Measurements from ENCODE around the gene ACRBP. TPM values are rescaled to one million over a fixed set of nuclear protein-coding genes. Genes with fewer than 3 reads are reported as not detected.
A peak's percentile ranks its signal among the peaks of the same experiment; 100 is the strongest.

The ACRBP gene
- total and polyA plus RNA-seq, 9 donors: 1.4 to 4.3 (median 2.3) TPM

GRCh38 chr12:6684609-6685008 is 37.4 kb upstream of the ACRBP start:
- Histone ChIP-seq H3K36me3 (ENCODE audit: control insufficient read depth, insufficient read depth, low read length) (peaks cover 22% of the 10 kb centered on the region), H3K9me3 (replicated peaks; ENCODE audit: control insufficient read depth, low read depth, low read length) (no peaks in the 10 kb centered on the region), H3K27me3 (ENCODE audit: control insufficient read depth, insufficient read depth, low read length) (no peaks in the 10 kb centered on the region), H3K4me1 (ENCODE audit: control insufficient read depth, insufficient read depth, low read length) (peaks cover 12% of the 10 kb centered on the region), H3K4me3 (ENCODE audit: low read length) (no peak overlapping the region), H3K27ac (ENCODE audit: low read length) (no peak overlapping the region)
- 80% methylated on average over 2 of the region's 6 CpGs for WGBS (ENCODE audit: insufficient coverage)
- no peak for DNase-seq

- WGBS (ENCODE audit: insufficient coverage): 98% methylated on average over 4 of the region's 5 CpGs
- Histone ChIP-seq H3K27ac (ENCODE audit: low read length) (no peak overlapping the region), H3K27me3 (ENCODE audit: control insufficient read depth, insufficient read depth, low read length) (no peaks in the 10 kb centered on the region), H3K36me3 (ENCODE audit: control insufficient read depth, insufficient read depth, low read length) (peaks cover 77% of the 10 kb centered on the region), H3K4me3 (ENCODE audit: low read length) (no peak overlapping the region), H3K9me3 (replicated peaks; ENCODE audit: control insufficient read depth, low read depth, low read length) (no peaks in the 10 kb centered on the region), H3K4me1 (ENCODE audit: control insufficient read depth, insufficient read depth, low read length) (no peaks in the 10 kb centered on the region)
- DNase-seq: no peak
These were observed 29.7 kb upstream of the ACRBP start for GRCh38 chr12:6676962-6677361.

GRCh38 chr12:6672143-6672542 is 24.9 kb upstream of the ACRBP start:
- WGBS (ENCODE audit: insufficient coverage): 86% methylated on average over 14 of the region's 18 CpGs
- Histone ChIP-seq H3K27me3 (ENCODE audit: control insufficient read depth, insufficient read depth, low read length) (no peaks in the 10 kb centered on the region), H3K9me3 (replicated peaks; ENCODE audit: control insufficient read depth, low read depth, low read length) (no peaks in the 10 kb centered on the region), H3K4me3 (ENCODE audit: low read length) (no peak overlapping the region), H3K4me1 (ENCODE audit: control insufficient read depth, insufficient read depth, low read length) (no peaks in the 10 kb centered on the region), H3K36me3 (ENCODE audit: control insufficient read depth, insufficient read depth, low read length) (peaks cover 86% of the 10 kb centered on the region), H3K27ac (ENCODE audit: low read length) (no peak overlapping the region)
- no peak for DNase-seq

- Histone ChIP-seq H3K4me3 (ENCODE audit: low read length) (no peak overlapping the region), H3K4me1 (ENCODE audit: control insufficient read depth, insufficient read depth, low read length) (no peaks in the 10 kb centered on the region), H3K9me3 (replicated peaks; ENCODE audit: control insufficient read depth, low read depth, low read length) (no peaks in the 10 kb centered on the region), H3K27me3 (ENCODE audit: control insufficient read depth, insufficient read depth, low read length) (no peaks in the 10 kb centered on the region), H3K27ac (ENCODE audit: low read length) (no peak overlapping the region), H3K36me3 (ENCODE audit: control insufficient read depth, insufficient read depth, low read length) (peaks cover 59% of the 10 kb centered on the region)
- DNase-seq: no peak
- 83% methylated on average over 4 of the region's 8 CpGs for WGBS (ENCODE audit: insufficient coverage)
These were observed 20.5 kb upstream of the ACRBP start for GRCh38 chr12:6667559-6668210.

GRCh38 chr12:6666211-6666610 is 19.0 kb upstream of the ACRBP start:
- no peak for DNase-seq
- no peak overlapping the region for H3K27ac ChIP-seq (ENCODE audit: low read length)
- peaks cover 6% of the 10 kb centered on the region for H3K4me1 ChIP-seq (ENCODE audit: control insufficient read depth, insufficient read depth, low read length)
- H3K4me3 ChIP-seq (ENCODE audit: low read length): no peak overlapping the region
- peaks cover 44% of the 10 kb centered on the region for H3K36me3 ChIP-seq (ENCODE audit: control insufficient read depth, insufficient read depth, low read length)
- no peaks in the 10 kb centered on the region for H3K27me3 ChIP-seq (ENCODE audit: control insufficient read depth, insufficient read depth, low read length)
- H3K9me3 ChIP-seq (replicated peaks; ENCODE audit: control insufficient read depth, low read depth, low read length): no peaks in the 10 kb centered on the region
- 100% methylated on average over 2 of the region's 2 CpGs for WGBS (ENCODE audit: insufficient coverage)

- Histone ChIP-seq H3K4me1 (ENCODE audit: control insufficient read depth, insufficient read depth, low read length) (peaks cover 6% of the 10 kb centered on the region), H3K36me3 (ENCODE audit: control insufficient read depth, insufficient read depth, low read length) (peaks cover 32% of the 10 kb centered on the region), H3K9me3 (replicated peaks; ENCODE audit: control insufficient read depth, low read depth, low read length) (no peaks in the 10 kb centered on the region), H3K27ac (ENCODE audit: low read length) (no peak overlapping the region), H3K27me3 (ENCODE audit: control insufficient read depth, insufficient read depth, low read length) (no peaks in the 10 kb centered on the region), H3K4me3 (ENCODE audit: low read length) (no peak overlapping the region)
- WGBS (ENCODE audit: insufficient coverage): no CpG with 5 or more reads among the region's 2 CpGs
- DNase-seq: no peak
These were observed 17.7 kb upstream of the ACRBP start for GRCh38 chr12:6664902-6665301.

GRCh38 chr12:6662906-6663742 is 15.9 kb upstream of the ACRBP start, which contains the start of gene ING4:
ING4 (minus strand) TSS chr12:6663119; CDS start chr12:6663101, 18 bp downstream.
- WGBS (ENCODE audit: insufficient coverage): under 1% methylated on average over 26 of the region's 37 CpGs
- Histone ChIP-seq H3K4me1 (ENCODE audit: control insufficient read depth, insufficient read depth, low read length) (peaks cover 6% of the 10 kb centered on the region), H3K27ac (ENCODE audit: low read length) (peak within 1 kb of the TSS; percentile 94)

GRCh38 chr12:6662602-6662905 is 15.3 kb upstream of the ACRBP start:
- Histone ChIP-seq H3K27ac (ENCODE audit: low read length) (peak overlapping the region; percentile 83), H3K36me3 (ENCODE audit: control insufficient read depth, insufficient read depth, low read length) (peaks cover 25% of the 10 kb centered on the region), H3K27me3 (ENCODE audit: control insufficient read depth, insufficient read depth, low read length) (no peaks in the 10 kb centered on the region), H3K4me3 (ENCODE audit: low read length) (peak overlapping the region; percentile 61), H3K4me1 (ENCODE audit: control insufficient read depth, insufficient read depth, low read length) (peaks cover 6% of the 10 kb centered on the region), H3K9me3 (replicated peaks; ENCODE audit: control insufficient read depth, low read depth, low read length) (no peaks in the 10 kb centered on the region)
- no peak for DNase-seq
- 0% methylated on average over 8 of the region's 10 CpGs for WGBS (ENCODE audit: insufficient coverage)

More at GRCh38 chr12:6662906-6663742, 15.9 kb upstream of the ACRBP start, which contains the start of gene ING4:
- Histone ChIP-seq H3K9me3 (replicated peaks; ENCODE audit: control insufficient read depth, low read depth, low read length) (no peaks in the 10 kb centered on the region), H3K27me3 (ENCODE audit: control insufficient read depth, insufficient read depth, low read length) (no peaks in the 10 kb centered on the region), H3K36me3 (ENCODE audit: control insufficient read depth, insufficient read depth, low read length) (peaks cover 29% of the 10 kb centered on the region), H3K4me3 (ENCODE audit: low read length) (peak within 1 kb of the TSS; percentile 61)
- DNase-seq: peak; percentile 100

- Histone ChIP-seq H3K27me3 (ENCODE audit: control insufficient read depth, insufficient read depth, low read length) (no peaks in the 10 kb centered on the region), H3K9me3 (replicated peaks; ENCODE audit: control insufficient read depth, low read depth, low read length) (no peaks in the 10 kb centered on the region), H3K36me3 (ENCODE audit: control insufficient read depth, insufficient read depth, low read length) (peaks cover 78% of the 10 kb centered on the region), H3K27ac (ENCODE audit: low read length) (no peak overlapping the region), H3K4me3 (ENCODE audit: low read length) (no peak overlapping the region), H3K4me1 (ENCODE audit: control insufficient read depth, insufficient read depth, low read length) (no peaks in the 10 kb centered on the region)
- WGBS (ENCODE audit: insufficient coverage): 83% methylated on average over 1 of the region's 5 CpGs
- DNase-seq: no peak
These were observed 6.8 kb upstream of the ACRBP start for GRCh38 chr12:6653987-6654386.

GRCh38 chr12:6653342-6653741 is 6.1 kb upstream of the ACRBP start:
- no peak overlapping the region for H3K27ac ChIP-seq (ENCODE audit: low read length)
- no peaks in the 10 kb centered on the region for H3K4me1 ChIP-seq (ENCODE audit: control insufficient read depth, insufficient read depth, low read length)
- H3K4me3 ChIP-seq (ENCODE audit: low read length): no peak overlapping the region
- no peaks in the 10 kb centered on the region for H3K9me3 ChIP-seq (replicated peaks; ENCODE audit: control insufficient read depth, low read depth, low read length)
- peaks cover 78% of the 10 kb centered on the region for H3K36me3 ChIP-seq (ENCODE audit: control insufficient read depth, insufficient read depth, low read length)
- H3K27me3 ChIP-seq (ENCODE audit: control insufficient read depth, insufficient read depth, low read length): no peaks in the 10 kb centered on the region
- no peak for DNase-seq
- 90% methylated on average over 1 of the region's 1 CpG for WGBS (ENCODE audit: insufficient coverage)

Data from muscle of leg (tissue), 11 donors.